H1 (cell line): Measurements from ENCODE around the gene CRYGN. TPM values are rescaled to one million over a fixed set of nuclear protein-coding genes. Genes with fewer than 3 reads are reported as not detected.
A peak's percentile ranks its signal among the peaks of the same experiment; 100 is the strongest.

Source experiments
- CTCF ChIA-PET: fragments of 300-600 bp; sonication (Branson Sonifier 250); formaldehyde crosslinking; loops from one replicate; lab custom pipeline; 2021; ENCODE audit not compliant: partially characterized antibody; lab: Charles Lee
- POLR2A ChIA-PET: fragments of 300-600 bp; sonication (Branson Sonifier 250); formaldehyde crosslinking; loops from one replicate; lab custom pipeline; 2021; ENCODE audit warnings: inconsistent platforms; ENCODE audit not compliant: partially characterized antibody; lab: Charles Lee
- DNase-seq, 2 experiments: peaks; one replicate each; pipeline versions ENCODE4 v3.0.0 to v3.0.0-alpha.2; 2010 to 2022; ENCODE audit warnings: low spot score in 2 of 2, low read depth in 1 of 2, mixed read lengths in 1 of 2
- FAIRE-seq: peaks from 2 replicates; lab custom pipeline; 2011; peaks lifted over from hg19 to GRCh38; lab: Jason Lieb, UNC
- H2AFZ ChIP-seq: 2 replicates; pipeline ENCODE4 v1.8.1; 2012; ENCODE audit warnings: low read length, inconsistent platforms
- H2AK5ac ChIP-seq: 2 replicates; pipeline ENCODE4 v1.6.1; 2013; ENCODE audit warnings: low read depth, low read length
- H2BK120ac ChIP-seq: replicated peaks from 2 replicates; pipeline ENCODE3; 2013; ENCODE audit warnings: low read depth, low read length, inconsistent platforms
- H2BK12ac ChIP-seq: 2 replicates; pipeline ENCODE4 v1.6.1; 2013; ENCODE audit warnings: low read depth, low read length
- H2BK15ac ChIP-seq: 2 replicates; pipeline ENCODE4 v1.6.1; 2013; ENCODE audit warnings: low read length
- H2BK20ac ChIP-seq: 2 replicates; pipeline ENCODE4 v1.6.1; 2013; ENCODE audit warnings: low read length
- H2BK5ac ChIP-seq: 2 replicates; pipeline ENCODE4 v1.6.1; 2013; ENCODE audit warnings: low read depth, low read length
- H3K14ac ChIP-seq: 2 replicates; pipeline ENCODE4 v1.6.1; 2013; ENCODE audit warnings: inconsistent platforms; ENCODE audit not compliant: insufficient read length
- H3K18ac ChIP-seq: 2 replicates; pipeline ENCODE4 v1.6.1; 2013; ENCODE audit warnings: low read length; ENCODE audit errors: extremely low read depth
- H3K23ac ChIP-seq: 2 replicates; pipeline ENCODE4 v1.6.1; 2013; ENCODE audit warnings: inconsistent platforms; ENCODE audit not compliant: insufficient read length
- H3K23me2 ChIP-seq: 2 replicates; pipeline ENCODE4 v1.6.1; 2013; ENCODE audit warnings: low read depth, low read length
- H3K27ac ChIP-seq: 2 replicates; pipeline ENCODE4 v1.6.1; 2011; ENCODE audit warnings: low read depth, low read length, inconsistent platforms
- H3K27me3 ChIP-seq, 4 experiments: replicated peaks in 1 of 4; 1 replicate in 1 of 4; 2 replicates in 3 of 4; pipeline versions ENCODE4 v1.6.1 to v1.8.1; 2011 to 2013; ENCODE audit warnings: low read length in 3 of 4, mild to moderate bottlenecking in 3 of 4, inconsistent platforms in 2 of 4, mixed read lengths in 2 of 4, moderate library complexity in 1 of 4; ENCODE audit not compliant: control insufficient read depth in 3 of 4, insufficient read depth in 3 of 4; ENCODE audit errors: extremely low read depth in 1 of 4
- H3K36me3 ChIP-seq, 4 experiments: 2 replicates each; pipeline versions ENCODE4 v1.6.1 to v1.8.1; 2011 to 2013; ENCODE audit warnings: mild to moderate bottlenecking in 4 of 4, low read length in 3 of 4, moderate library complexity in 2 of 4, control low read depth in 1 of 4, inconsistent platforms in 1 of 4; ENCODE audit not compliant: insufficient read depth in 4 of 4, control insufficient read depth in 2 of 4
- H3K4ac ChIP-seq: replicated peaks from 2 replicates; pipeline ENCODE3; 2013; ENCODE audit warnings: low read length, low read depth, mixed read lengths, inconsistent platforms; ENCODE audit not compliant: insufficient read length
- H3K4me1 ChIP-seq, 4 experiments: replicated peaks in 1 of 4; 1 replicate in 1 of 4; 2 replicates in 3 of 4; pipeline versions ENCODE4 v1.6.1 to v1.8.1; 2011 to 2013; ENCODE audit warnings: low read length in 3 of 4, inconsistent platforms in 2 of 4, mixed read lengths in 1 of 4; ENCODE audit not compliant: insufficient read depth in 4 of 4, control insufficient read depth in 3 of 4
- H3K4me2 ChIP-seq, 2 experiments: 2 replicates each; pipeline versions ENCODE4 v1.6.1 to v1.8.1; 2011 to 2013; ENCODE audit warnings: low read depth in 2 of 2, low read length in 2 of 2, control low read depth in 1 of 2, inconsistent platforms in 1 of 2, mild to moderate bottlenecking in 1 of 2; ENCODE audit not compliant: insufficient read depth in 1 of 2
- H3K4me3 ChIP-seq, 4 experiments: fragments of 200-600, 300-600 bp in 1 of 4; sonication (generic), shearing (Covaris generic), sonication (Bioruptor Twin) in 1 of 4; 2 replicates each; pipeline versions ENCODE4 v1.5.1 to v1.8.1; 2011 to 2016; ENCODE audit warnings: low read length in 4 of 4, low read depth in 3 of 4, control low read depth in 2 of 4, inconsistent platforms in 2 of 4, mild to moderate bottlenecking in 2 of 4, mixed read lengths in 1 of 4, moderate library complexity in 1 of 4; ENCODE audit not compliant: insufficient read depth in 2 of 4; ENCODE audit errors: extremely low read depth in 1 of 4
- H3K56ac ChIP-seq: replicated peaks from 2 replicates; pipeline ENCODE3; 2013; ENCODE audit warnings: low read depth, mild to moderate bottlenecking, mixed read lengths, low read length, inconsistent platforms; ENCODE audit not compliant: insufficient read length
- H3K79me1 ChIP-seq: 2 replicates; pipeline ENCODE4 v1.6.1; 2013; ENCODE audit warnings: low read depth, low read length, control low read depth
- H3K79me2 ChIP-seq, 2 experiments: 2 replicates each; pipeline versions ENCODE4 v1.6.1 to v1.8.1; 2012 to 2013; ENCODE audit warnings: low read length in 2 of 2, mild to moderate bottlenecking in 2 of 2, inconsistent platforms in 1 of 2; ENCODE audit not compliant: insufficient read depth in 2 of 2, control insufficient read depth in 1 of 2
- H3K9ac ChIP-seq, 4 experiments: replicated peaks in 1 of 4; 1 replicate in 1 of 4; 2 replicates in 3 of 4; pipeline versions ENCODE4 v1.6.1 to v1.8.1; 2011 to 2013; ENCODE audit warnings: low read depth in 3 of 4, low read length in 3 of 4, control low read depth in 2 of 4, mild to moderate bottlenecking in 2 of 4, moderate library complexity in 2 of 4, inconsistent platforms in 1 of 4; ENCODE audit errors: extremely low read depth in 1 of 4
- H3K9me3 ChIP-seq, 2 experiments: 2 replicates each; pipeline versions ENCODE4 v1.6.1 to v1.8.1; 2012 to 2013; ENCODE audit warnings: mild to moderate bottlenecking in 2 of 2, moderate library complexity in 2 of 2, control low read depth in 1 of 2, inconsistent platforms in 1 of 2, low read depth in 1 of 2, low read length in 1 of 2, mixed read lengths in 1 of 2; ENCODE audit not compliant: insufficient read depth in 2 of 2
- H4K20me1 ChIP-seq, 2 experiments: replicated peaks in 1 of 2; 2 replicates each; pipeline versions ENCODE3 to v1.8.1; 2011 to 2013; ENCODE audit warnings: inconsistent platforms in 2 of 2, low read length in 2 of 2, mild to moderate bottlenecking in 1 of 2; ENCODE audit not compliant: insufficient read depth in 2 of 2, control insufficient read depth in 1 of 2
- H4K5ac ChIP-seq: 2 replicates; pipeline ENCODE4 v1.6.1; 2013; ENCODE audit warnings: low read length, low read depth, mixed read lengths, inconsistent platforms; ENCODE audit not compliant: insufficient read length
- H4K8ac ChIP-seq: 2 replicates; pipeline ENCODE4 v1.8.0; 2013; ENCODE audit warnings: mild to moderate bottlenecking, moderate library complexity, low read length, inconsistent platforms; ENCODE audit not compliant: insufficient read depth; ENCODE audit errors: extremely low read depth
- H4K91ac ChIP-seq: replicated peaks from 2 replicates; pipeline ENCODE3; 2013; ENCODE audit warnings: low read length, mixed read lengths, inconsistent platforms; ENCODE audit not compliant: insufficient read length
- CHD1 ChIP-seq: IDR thresholded peaks from 2 replicates; pipeline ENCODE4 v1.6.1; 2012; ENCODE audit warnings: low read depth, low read length, improper control_type of control experiment
- KDM1A ChIP-seq: fragments of 200-600, 300-600 bp; sonication (generic); IDR thresholded peaks from 2 replicates; pipeline ENCODE4 v1.7.1; 2016; ENCODE audit warnings: mild to moderate bottlenecking, low read length, borderline replicate concordance
- WGBS, 2 experiments: shearing (Covaris generic) in 1 of 2; methylation state at CpG; one replicate each; pipeline versions ENCODE4 v1.1.6 to v1.1.7; 2013 to 2015; ENCODE audit warnings: low lambda C conversion rate in 2 of 2, mixed read lengths in 2 of 2, inconsistent platforms in 1 of 2, low coverage in 1 of 2, missing lambda C conversion rate in 1 of 2; ENCODE audit not compliant: insufficient replicate concordance in 2 of 2, insufficient coverage in 1 of 2, insufficient read length in 1 of 2; ENCODE audit errors: extremely low coverage in 1 of 2, missing lambda C conversion rate in 1 of 2; 5-methylcytosine and 5-hydroxymethylcytosine counted together
- polyA plus RNA-seq, 7 experiments: library from polyadenylated mRNA; depleted of rRNA in 3 of 7; stranded (reverse) in 5 of 7; unstranded in 2 of 7; fragments of >200 nt in 5 of 7; fragments of 200-250 nt in 2 of 7; gene quantifications; 1 replicate in 5 of 7; 2 replicates in 1 of 7; 4 replicates in 1 of 7; pipeline versions ENCODE4 v1.2.1 to v1.2.3, GENCODE V29; 2011 to 2013; ENCODE audit warnings: missing spikeins in 2 of 7, mixed read lengths in 2 of 7
- total RNA-seq: library from RNA; stranded (reverse); fragmentation: NEBNext Ultra II Directional; extraction: Animal tissue kit (Norgen Biotek cat#: 25700); gene quantifications from 2 replicates; pipeline ENCODE4 v1.2.1, GENCODE V29; 2021

Gene CRYGN
- total and polyA plus RNA-seq, 2 of the 8 experiments (the other 6 are each of a cell fraction or from before 2014, with no cell fraction given), result 0.98 to 1.6 TPM

DNA sequence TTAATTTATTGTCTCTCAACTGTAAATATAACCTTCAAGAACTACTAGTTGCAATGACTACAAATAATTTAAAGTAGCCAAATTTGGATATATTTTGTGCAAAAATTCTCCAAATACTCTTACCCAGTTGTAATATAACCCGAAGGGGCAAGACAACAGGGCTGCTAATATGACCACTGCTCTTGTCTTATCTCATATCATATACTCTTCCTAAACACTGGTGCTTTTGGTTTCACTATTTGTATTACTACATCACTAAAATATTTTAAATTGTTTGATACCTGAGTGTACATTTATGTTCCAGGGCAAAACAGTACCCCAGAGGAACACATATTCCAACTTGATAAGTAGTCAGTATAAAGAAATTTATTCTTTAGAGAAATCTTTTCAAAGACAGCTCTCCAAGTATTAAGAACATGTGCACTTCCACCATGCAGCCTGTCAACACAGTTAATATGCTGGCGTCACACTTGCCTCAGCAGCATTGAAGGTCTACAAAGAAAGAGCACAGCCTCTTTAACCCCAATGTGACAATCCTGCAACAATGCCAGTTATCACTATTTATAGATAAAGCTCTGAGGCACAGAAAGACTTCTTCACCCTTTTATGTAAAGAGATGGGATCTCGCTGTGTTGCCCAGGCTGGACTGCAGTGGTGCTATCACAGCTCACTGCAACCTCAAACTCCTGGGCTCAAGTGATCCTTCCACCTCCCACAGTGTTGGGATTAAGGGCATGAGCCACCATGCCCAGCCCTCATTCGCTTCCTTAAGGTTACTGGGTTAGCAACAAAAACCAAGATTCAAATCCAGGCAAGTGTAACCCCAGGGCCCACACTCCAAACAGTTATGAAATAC is 41.9 kb upstream of the CRYGN start:
- no peak for DNase-seq
- POLR2A ChIA-PET, result interaction anchor here (1.2 kb wide), 1 partner anchor 18 kb away, joined by 3 read pairs; no protein-coding TSS in a partner anchor
- no peak overlapping the region for H2AFZ ChIP-seq
- H3K4me2 ChIP-seq, result no peak overlapping the region
- peaks cover 11 to 32% (median 27%) of the 10 kb centered on the region in 4 experiments for H3K36me3 ChIP-seq
- no peak overlapping the region for H3K9ac ChIP-seq
- H3K23me2 ChIP-seq, result no peaks in the 10 kb centered on the region
- H3K4ac ChIP-seq, result no peak overlapping the region
- no peak overlapping the region for H3K23ac ChIP-seq
- H3K4me3 ChIP-seq, result no peak overlapping the region
- no peak overlapping the region for H3K18ac ChIP-seq
- no peak overlapping the region for H4K5ac ChIP-seq
- 86% methylated on average over 4 of the region's 4 CpGs; no CpG with 5 or more reads in 1 of the 2 experiments for WGBS, 2 experiments
- H2AK5ac ChIP-seq, result no peak overlapping the region
- no peak overlapping the region for H3K56ac ChIP-seq
- TF ChIP-seq KDM1A (0 out of 2 replicates have a peak, but pooled peaks have one; percentile 22), CHD1 (no peak)
- TF ChIP-seq, all 59 proteins: peak for 1
- Histone ChIP-seq H4K91ac (no peak overlapping the region), H4K8ac (no peak overlapping the region), H3K14ac (no peak overlapping the region), H2BK120ac (no peak overlapping the region), H3K27me3 (no peaks in the 10 kb centered on the region), H2BK5ac (no peak overlapping the region), H3K9me3 (no peaks in the 10 kb centered on the region), H3K79me2 (peaks cover 0 to 80% of the 10 kb centered on the region in 2 experiments; a peak in 2 of 4 replicates), H2BK20ac (no peak overlapping the region), H2BK15ac (no peak overlapping the region), H4K20me1 (peaks cover 5 to 8% of the 10 kb centered on the region in 2 experiments), H3K4me1 (peaks cover 0 to 7% (median 2%) of the 10 kb centered on the region in 4 experiments; a peak in 3 of 7 replicates), H3K79me1 (peaks cover 5% of the 10 kb centered on the region), H3K27ac (no peak overlapping the region), H2BK12ac (no peak overlapping the region)
- no peak for FAIRE-seq
- CTCF ChIA-PET, result interaction anchor here (0.9 to 3.3 kb wide), 2 partner anchors 20 to 214 kb away, joined by 3 to 13 read pairs; no protein-coding TSS in a partner anchor
